Natural killer cell (primary cell): ENCODE results near the gene TOP2B. TPM values are rescaled to one million over a fixed set of nuclear protein-coding genes. Genes with fewer than 3 reads are reported as not detected.

Experiments
- ATAC-seq, 3 donors: fragments of 150-1000 bp in 2 of 3; fragments of 200-7000 bp in 1 of 3; cut with Tn5 transposase; 1 replicate in 1 of 3; 2 replicates in 2 of 3; pipeline ENCODE4 v1.10.0; 2021; ENCODE audit warnings: mild to moderate bottlenecking in 2 of 3, moderate library complexity in 2 of 3
- DNase-seq, 2 donors: peaks; one replicate each; pipeline versions ENCODE4 v3.0.0 to v3.0.0-alpha.2; 2013 to 2021; ENCODE audit warnings: mixed read lengths in 1 of 2
- H3K27ac ChIP-seq: one replicate; pipeline ENCODE4 v1.5.1; 2013; ENCODE audit warnings: mild to moderate bottlenecking, low read length
- H3K27me3 ChIP-seq: one replicate; pipeline ENCODE4 v1.6.1; 2013; ENCODE audit warnings: low read length; ENCODE audit not compliant: control insufficient read depth, insufficient read depth
- H3K36me3 ChIP-seq: one replicate; pipeline ENCODE4 v1.6.1; 2013; ENCODE audit warnings: low read length; ENCODE audit not compliant: control insufficient read depth, insufficient read depth
- H3K4me1 ChIP-seq: one replicate; pipeline ENCODE4 v1.6.1; 2013; ENCODE audit warnings: low read length; ENCODE audit not compliant: control insufficient read depth, insufficient read depth
- H3K4me3 ChIP-seq: one replicate; pipeline ENCODE4 v1.5.1; 2013; ENCODE audit warnings: low read length
- H3K9me3 ChIP-seq: one replicate; pipeline ENCODE4 v1.6.1; 2013; ENCODE audit warnings: low read length; ENCODE audit not compliant: control insufficient read depth, insufficient read depth
- H3K27ac Mint-ChIP-seq, 2 donors: one replicate each; pipeline ENCODE4 v1.8.0; 2022; ENCODE audit warnings: mild to moderate bottlenecking in 2 of 2, mixed read lengths in 2 of 2, moderate library complexity in 1 of 2
- H3K27me3 Mint-ChIP-seq, 2 donors: one replicate each; pipeline ENCODE4 v1.8.0; 2022; ENCODE audit warnings: low read depth in 2 of 2, mixed read lengths in 2 of 2
- H3K36me3 Mint-ChIP-seq: one replicate; pipeline ENCODE4 v1.8.0; 2022; ENCODE audit warnings: mixed read lengths
- H3K4me1 Mint-ChIP-seq, 2 donors: one replicate each; pipeline ENCODE4 v1.8.0; 2022; ENCODE audit warnings: mixed read lengths in 2 of 2
- H3K4me3 Mint-ChIP-seq: one replicate; pipeline ENCODE4 v1.8.0; 2022; ENCODE audit warnings: mild to moderate bottlenecking, moderate library complexity, mixed read lengths
- H3K9me3 Mint-ChIP-seq, 2 donors: one replicate each; pipeline ENCODE4 v1.8.0; 2022; ENCODE audit warnings: mixed read lengths in 2 of 2
- WGBS: methylation state at CpG from one replicate; pipeline ENCODE4 v1.1.7; 2013; ENCODE audit warnings: missing lambda C conversion rate; ENCODE audit not compliant: insufficient coverage; 5-methylcytosine and 5-hydroxymethylcytosine counted together
- intact Hi-C: fragments of 100-400 bp; cut with micrococcal nuclease; formaldehyde crosslinking; loops from one replicate; pipeline ENCODE4 v1.14.2; 2022
- total RNA-seq, 4 donors: library from RNA; stranded (reverse); fragments of 120-200 nt in 1 of 4; gene quantifications; one replicate each; pipeline versions ENCODE4 v1.2.3 to v1.2.4, GENCODE V29; 2013 to 2022
- TF ChIP-seq, protein P1 (sequence below): fragments of 200-600 bp; IDR thresholded peaks from one replicate; pipeline ENCODE4 v1.8.0; 2022; ENCODE audit warnings: antibody characterized with exemption

Gene TOP2B
- total RNA-seq, 3 donors from 2014 or later (not counting 1 experiment from before 2014, with no cell fraction given): 126 to 180 (median 152) TPM

DNA sequence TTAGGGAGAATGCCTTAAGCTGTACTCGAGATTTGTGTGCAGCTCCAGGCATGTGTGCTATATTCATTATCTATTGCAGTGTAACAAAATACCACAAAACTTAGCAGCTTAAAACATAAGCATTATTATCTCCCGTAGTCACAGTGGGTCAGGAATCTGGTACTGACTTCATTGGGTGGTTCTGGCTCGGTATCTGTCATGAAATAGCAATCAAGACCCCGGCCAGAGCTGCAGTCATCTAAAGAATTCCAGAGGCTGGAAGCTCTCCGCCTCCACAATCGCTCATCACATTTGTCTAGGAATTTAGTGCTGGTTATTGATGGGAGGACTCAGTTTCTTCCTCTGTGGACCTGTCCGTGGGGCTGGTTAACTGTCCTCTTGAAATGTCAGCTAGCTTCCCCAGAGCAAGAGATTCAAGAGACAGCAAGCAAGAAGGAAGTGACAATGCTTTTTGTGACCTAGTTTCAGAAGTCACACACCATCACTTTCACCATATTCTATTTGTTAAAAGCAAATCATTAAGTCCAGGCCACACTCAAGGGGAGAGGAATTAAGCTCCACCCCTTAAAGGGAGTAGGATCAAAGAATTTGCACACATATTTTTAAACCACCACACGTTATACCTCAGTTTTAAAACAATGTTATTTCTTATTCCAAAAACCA is 76.1 kb downstream of the TOP2B start:
- no peak for ATAC-seq
- Mint-ChIP-seq H3K27me3 (no peaks in the 10 kb centered on the region), H3K27ac (peak overlapping the region in 1 of 2 donors; percentile 26), H3K36me3 (no peaks in the 10 kb centered on the region), H3K4me3 (no peak overlapping the region), H3K4me1 (peaks cover 13 to 17% of the 10 kb centered on the region in 2 donors), H3K9me3 (no peaks in the 10 kb centered on the region)
- no peak for DNase-seq
- Histone ChIP-seq H3K9me3 (no peaks in the 10 kb centered on the region), H3K27ac (no peak overlapping the region), H3K4me3 (no peak overlapping the region), H3K36me3 (no peaks in the 10 kb centered on the region), H3K4me1 (no peaks in the 10 kb centered on the region), H3K27me3 (no peaks in the 10 kb centered on the region)
- TF ChIP-seq, protein P1, sequence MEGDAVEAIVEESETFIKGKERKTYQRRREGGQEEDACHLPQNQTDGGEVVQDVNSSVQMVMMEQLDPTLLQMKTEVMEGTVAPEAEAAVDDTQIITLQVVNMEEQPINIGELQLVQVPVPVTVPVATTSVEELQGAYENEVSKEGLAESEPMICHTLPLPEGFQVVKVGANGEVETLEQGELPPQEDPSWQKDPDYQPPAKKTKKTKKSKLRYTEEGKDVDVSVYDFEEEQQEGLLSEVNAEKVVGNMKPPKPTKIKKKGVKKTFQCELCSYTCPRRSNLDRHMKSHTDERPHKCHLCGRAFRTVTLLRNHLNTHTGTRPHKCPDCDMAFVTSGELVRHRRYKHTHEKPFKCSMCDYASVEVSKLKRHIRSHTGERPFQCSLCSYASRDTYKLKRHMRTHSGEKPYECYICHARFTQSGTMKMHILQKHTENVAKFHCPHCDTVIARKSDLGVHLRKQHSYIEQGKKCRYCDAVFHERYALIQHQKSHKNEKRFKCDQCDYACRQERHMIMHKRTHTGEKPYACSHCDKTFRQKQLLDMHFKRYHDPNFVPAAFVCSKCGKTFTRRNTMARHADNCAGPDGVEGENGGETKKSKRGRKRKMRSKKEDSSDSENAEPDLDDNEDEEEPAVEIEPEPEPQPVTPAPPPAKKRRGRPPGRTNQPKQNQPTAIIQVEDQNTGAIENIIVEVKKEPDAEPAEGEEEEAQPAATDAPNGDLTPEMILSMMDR: no peak
- intact Hi-C loops: no loop called here
- WGBS: 81% methylated on average over 7 of the region's 8 CpGs

DNA sequence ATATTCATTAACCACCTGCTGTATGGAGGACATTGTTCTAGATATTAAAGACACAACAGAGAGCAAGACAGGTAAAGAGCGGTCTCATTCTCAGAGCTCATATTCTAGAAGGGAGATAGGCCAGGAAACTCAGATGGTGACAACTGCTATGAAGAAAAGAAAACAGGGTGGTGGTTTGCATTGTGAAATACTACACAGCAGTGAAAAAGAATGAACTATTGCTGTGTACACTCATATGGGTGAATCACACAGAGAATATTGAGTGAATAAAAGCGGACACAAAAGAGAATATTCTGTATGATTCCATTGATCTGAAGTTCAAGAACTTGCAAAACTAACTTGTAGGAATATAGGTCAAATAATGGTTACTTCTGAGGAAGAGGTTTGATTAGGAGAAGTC is 76.7 kb downstream of the TOP2B start:
- Mint-ChIP-seq H3K27ac (no peak overlapping the region), H3K27me3 (no peaks in the 10 kb centered on the region), H3K4me3 (no peak overlapping the region), H3K36me3 (no peaks in the 10 kb centered on the region), H3K9me3 (no peaks in the 10 kb centered on the region), H3K4me1 (peaks cover 13 to 17% of the 10 kb centered on the region in 2 donors)
- Histone ChIP-seq H3K9me3 (no peaks in the 10 kb centered on the region), H3K27ac (no peak overlapping the region), H3K4me3 (no peak overlapping the region), H3K27me3 (no peaks in the 10 kb centered on the region), H3K4me1 (no peaks in the 10 kb centered on the region), H3K36me3 (no peaks in the 10 kb centered on the region)
- intact Hi-C loops: no loop called here
- no peak for DNase-seq
- TF ChIP-seq, protein P1: no peak
- WGBS: 97% methylated on average over 2 of the region's 2 CpGs
- no peak for ATAC-seq

DNA sequence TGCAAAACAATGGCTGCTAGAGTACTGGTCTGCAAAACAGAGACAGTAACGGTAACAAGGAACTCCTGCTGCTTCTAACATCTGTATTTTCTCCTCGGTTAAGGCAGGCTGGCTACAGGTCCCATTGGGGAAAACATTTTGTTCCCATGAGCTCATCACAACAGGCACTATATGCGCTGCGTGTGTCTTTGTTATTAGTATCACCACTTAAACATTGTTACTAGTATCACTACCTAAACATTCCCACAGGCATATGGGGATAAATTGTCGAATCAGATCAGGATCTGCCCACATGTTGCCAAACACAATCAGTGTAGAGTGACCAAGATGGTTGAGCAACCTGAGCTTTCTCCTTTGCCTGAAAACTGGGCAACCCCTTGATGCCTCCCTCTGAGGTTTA is 77.2 kb downstream of the TOP2B start:
- TF ChIP-seq, protein P1: no peak
- Histone ChIP-seq H3K9me3 (no peaks in the 10 kb centered on the region), H3K36me3 (no peaks in the 10 kb centered on the region), H3K4me3 (no peak overlapping the region), H3K4me1 (no peaks in the 10 kb centered on the region), H3K27me3 (no peaks in the 10 kb centered on the region), H3K27ac (no peak overlapping the region)
- no peak for ATAC-seq
- intact Hi-C loops: no loop called here
- WGBS: 91% methylated on average over 5 of the region's 5 CpGs
- H3K9me3 Mint-ChIP-seq: no peaks in the 10 kb centered on the region
- no peak overlapping the region for H3K4me3 Mint-ChIP-seq
- H3K27me3 Mint-ChIP-seq: no peaks in the 10 kb centered on the region
- DNase-seq: no peak
- peaks cover 13 to 17% of the 10 kb centered on the region in 2 donors for H3K4me1 Mint-ChIP-seq
- H3K36me3 Mint-ChIP-seq: no peaks in the 10 kb centered on the region
- H3K27ac Mint-ChIP-seq: no peak overlapping the region

DNA sequence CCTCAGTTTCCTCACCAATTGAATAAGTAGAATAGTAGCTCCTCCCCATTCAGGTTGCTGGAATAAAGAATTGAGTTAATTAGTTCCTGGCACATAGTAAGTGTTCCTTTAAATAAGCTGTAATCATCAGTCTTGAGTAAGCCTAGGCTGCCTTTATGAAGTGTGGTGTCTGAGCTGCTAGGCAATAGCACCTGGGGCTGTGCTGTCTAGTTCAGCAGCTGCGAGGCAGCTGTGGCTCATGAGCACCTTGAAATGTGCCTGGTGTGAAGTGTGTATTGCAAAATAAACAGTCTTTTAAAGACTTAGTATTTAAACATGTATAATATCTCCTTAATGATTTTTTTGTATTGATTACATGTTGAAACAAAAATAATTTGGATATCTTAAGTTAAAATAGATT is 77.6 kb downstream of the TOP2B start:
- Mint-ChIP-seq H3K4me1 (peaks cover 13 to 17% of the 10 kb centered on the region in 2 donors), H3K27me3 (no peaks in the 10 kb centered on the region), H3K36me3 (no peaks in the 10 kb centered on the region), H3K27ac (no peak overlapping the region), H3K9me3 (no peaks in the 10 kb centered on the region), H3K4me3 (no peak overlapping the region)
- H3K9me3 ChIP-seq: no peaks in the 10 kb centered on the region
- no peaks in the 10 kb centered on the region for H3K36me3 ChIP-seq
- H3K4me1 ChIP-seq: no peaks in the 10 kb centered on the region
- ATAC-seq: no peak
- intact Hi-C loops: no loop called here
- WGBS: no CpG with 5 or more reads among the region's 1 CpG
- H3K27me3 ChIP-seq: no peaks in the 10 kb centered on the region
- DNase-seq: no peak
- no peak overlapping the region for H3K27ac ChIP-seq
- TF ChIP-seq, protein P1: no peak
- H3K4me3 ChIP-seq: no peak overlapping the region
